Stimulated activated CD4-positive, alpha-beta T cell treated with anti-CD3 and anti-CD28 coated beads, Interleukin-12 subunit alpha, Interleukin-12 subunit beta, amount 100 ng/mL, for 48 hours (primary cell): ENCODE measurements around the gene ATOX1.
"Not testable (repeated sequence)": the region's sequence is repeated elsewhere in the genome, so short reads cannot be mapped to it uniquely, and the experiment has no call there.

Source experiments
- DNase-seq, 3 donors: peaks; one replicate each; pipeline ENCODE4 v3.0.0-alpha.2; 2020; ENCODE audit warnings: low read depth in 2 of 3, low spot score in 1 of 3

ATOX1 gene, protein sequence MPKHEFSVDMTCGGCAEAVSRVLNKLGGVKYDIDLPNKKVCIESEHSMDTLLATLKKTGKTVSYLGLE

DNA sequence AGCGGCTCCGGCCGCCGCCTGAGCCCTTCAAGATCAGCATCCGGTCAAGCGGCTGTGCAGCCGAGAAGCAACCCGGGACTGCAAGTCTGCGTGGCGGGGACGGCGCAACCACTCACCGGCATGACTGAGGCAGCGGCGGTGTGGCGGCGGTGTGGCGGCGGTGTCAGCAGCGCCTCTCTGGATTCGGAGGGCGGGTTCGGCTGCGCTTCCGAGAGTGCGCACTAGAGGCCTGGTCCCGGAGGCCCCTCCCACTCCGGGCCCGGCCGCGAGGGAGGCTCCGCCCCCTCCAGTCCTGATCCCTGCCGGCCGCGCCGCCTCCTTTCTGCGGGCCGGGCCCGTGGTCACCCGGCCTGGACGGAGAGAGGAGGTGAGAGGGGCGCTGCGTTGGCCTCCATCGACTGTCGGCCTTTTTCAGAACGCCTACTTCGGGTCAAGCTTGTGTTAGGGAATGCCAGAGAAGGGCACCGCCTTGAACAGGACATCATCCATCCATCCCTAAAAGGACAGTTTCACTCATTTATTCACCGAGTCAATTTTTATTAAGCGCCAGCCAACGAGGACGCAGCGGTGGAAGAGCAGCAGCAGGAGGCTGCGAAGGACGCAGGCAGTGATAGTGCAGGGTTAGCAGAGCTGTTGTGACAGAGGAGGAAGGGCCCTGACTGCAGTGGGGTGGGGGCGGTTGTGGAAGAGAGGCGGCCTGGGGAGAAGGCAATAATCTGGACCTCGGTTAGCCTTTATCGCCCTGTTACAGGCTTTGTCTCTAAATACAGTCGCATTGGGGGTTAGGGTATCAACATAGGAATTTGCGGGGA, at the start of gene ATOX1:
Gene ATOX1, minus strand, starts transcription at position 202 of the 812 bp plus-strand sequence. Its CDS starts 80 bp downstream, at position 122.
- peak; percentile 77 to 91 (median 83) for DNase-seq

DNA sequence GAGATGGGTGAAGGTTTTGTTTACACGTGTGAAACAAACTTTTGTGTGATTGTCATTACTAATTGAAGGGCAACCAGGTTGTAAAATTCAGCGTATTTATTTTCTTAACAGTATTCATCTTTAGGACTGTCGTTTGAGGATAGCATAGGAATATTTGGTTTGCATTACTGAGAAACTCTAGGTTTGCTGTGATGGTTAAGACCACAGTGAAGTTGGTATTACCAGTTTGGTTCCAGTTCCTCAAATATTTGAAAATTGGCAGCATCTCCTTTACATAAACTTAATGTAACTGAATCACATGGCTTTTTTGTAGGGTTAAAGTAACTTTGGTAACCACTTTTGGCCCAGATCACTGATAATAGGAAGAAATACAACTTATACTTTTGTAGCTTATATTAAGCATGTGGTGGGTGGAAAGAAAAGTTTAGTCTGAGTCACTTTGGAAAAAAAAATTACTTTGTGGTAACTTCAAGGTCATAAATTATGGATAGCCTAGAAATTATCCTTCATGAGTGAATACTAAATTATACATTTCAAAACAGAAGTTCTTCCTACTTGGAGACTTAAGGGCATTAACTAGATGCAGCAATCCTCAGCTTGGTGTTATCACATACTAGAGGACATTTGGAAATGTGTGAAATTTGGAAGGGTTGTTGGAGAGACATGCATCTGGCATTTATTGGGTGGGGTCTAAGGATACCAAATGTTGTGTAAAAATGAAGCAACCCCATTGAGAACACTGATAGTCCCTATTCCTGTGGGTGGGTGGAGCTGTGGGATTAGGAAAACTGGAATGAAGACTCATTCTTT, 47.2 kb upstream of the ATOX1 start:
- no peak for DNase-seq

DNA sequence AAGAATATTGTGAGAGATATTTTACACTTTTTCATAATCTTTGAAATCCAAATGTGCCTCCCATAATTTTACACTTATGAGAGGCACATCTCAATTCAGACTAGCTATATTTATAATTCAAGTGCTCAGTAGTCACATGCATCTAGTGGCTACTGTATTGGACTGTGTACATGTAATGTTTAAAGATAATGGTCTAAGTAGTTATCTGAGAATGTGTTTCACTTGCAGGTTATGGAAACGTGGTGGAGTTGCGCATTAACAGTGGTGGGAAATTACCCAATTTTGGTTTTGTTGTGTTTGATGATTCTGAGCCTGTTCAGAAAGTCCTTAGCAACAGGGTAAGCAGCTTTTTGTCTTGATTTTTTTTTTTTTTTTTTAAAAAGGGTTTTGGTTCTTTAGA, 42.1 kb upstream of the ATOX1 start:
- DNase-seq: no peak

DNA sequence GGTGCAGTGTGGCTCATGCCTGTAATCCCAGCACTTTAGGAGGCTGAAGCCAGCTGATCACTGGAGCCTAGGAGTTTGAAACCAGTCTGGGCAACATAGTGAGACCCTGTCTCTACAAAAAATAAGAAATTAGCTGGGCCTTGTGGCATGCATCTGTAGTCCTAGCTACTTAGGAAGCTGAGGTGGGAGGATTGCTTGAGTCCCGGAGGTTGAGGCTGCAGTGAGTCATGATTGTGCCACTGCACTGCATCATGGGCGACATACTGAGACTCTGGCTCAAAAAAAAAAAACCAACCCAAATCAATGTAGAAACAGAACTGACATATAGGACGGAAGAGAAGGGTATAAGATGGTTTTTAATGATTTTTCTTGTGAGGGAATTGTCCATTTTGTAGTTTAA, 41.0 kb upstream of the ATOX1 start:
- no peak for DNase-seq

DNA sequence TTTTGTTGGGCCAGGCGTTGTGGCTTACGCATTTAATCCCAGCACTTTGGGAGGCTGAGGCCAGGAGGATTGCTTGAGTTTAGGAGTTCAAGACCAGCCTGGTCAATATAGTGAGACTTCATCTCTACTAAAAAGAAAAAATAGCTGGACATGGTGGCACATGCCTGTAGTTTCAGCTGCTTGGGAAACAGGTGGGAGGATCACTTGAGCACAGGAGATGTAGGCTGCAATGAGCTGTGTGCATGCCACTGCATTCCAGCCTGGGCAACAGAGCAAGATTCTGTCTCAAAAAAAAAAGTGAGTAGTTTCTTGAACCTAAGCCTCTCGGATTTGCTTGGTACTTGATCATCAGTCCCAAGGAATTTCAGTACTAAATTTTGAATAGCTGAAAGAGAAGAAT, 40.2 kb upstream of the ATOX1 start:
- no peak for DNase-seq

DNA sequence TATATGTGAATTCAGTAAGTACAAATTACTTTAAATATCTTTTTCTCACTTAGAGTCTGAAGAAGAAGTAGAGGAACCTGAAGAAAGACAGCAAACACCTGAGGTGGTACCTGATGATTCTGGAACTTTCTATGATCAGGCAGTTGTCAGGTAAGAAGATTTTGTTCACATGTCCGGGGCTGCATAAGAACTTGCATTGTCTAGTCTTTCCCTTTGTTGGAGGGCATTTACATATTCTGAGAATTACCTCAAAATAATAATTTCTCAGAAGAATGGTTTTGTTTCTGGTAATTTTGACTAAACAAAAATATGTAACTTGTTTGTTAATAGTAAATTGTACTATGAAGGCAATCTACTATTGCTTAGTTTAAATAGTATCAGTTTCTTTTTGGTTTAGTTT, 37.0 kb upstream of the ATOX1 start:
- DNase-seq: no peak

DNA sequence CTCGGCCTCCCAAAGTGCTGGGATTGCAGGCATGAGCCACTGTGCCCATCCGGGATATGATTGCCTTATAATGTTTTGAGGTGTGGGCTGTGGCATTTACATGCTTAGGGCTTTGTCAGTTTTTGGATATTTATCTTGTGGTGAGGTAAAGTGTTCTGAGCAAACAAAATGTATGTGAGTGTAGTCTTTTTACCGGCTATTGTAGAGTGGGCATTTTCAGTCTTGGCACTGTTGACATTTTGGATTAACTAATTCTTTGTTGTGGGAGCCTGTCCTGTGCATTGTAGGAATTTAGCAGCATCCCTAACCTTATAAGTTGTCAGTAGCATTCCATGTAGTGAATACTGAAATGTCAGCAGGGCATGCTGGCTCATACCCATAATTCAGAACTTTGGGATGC, 34.9 kb upstream of the ATOX1 start:
- DNase-seq: no peak

DNA sequence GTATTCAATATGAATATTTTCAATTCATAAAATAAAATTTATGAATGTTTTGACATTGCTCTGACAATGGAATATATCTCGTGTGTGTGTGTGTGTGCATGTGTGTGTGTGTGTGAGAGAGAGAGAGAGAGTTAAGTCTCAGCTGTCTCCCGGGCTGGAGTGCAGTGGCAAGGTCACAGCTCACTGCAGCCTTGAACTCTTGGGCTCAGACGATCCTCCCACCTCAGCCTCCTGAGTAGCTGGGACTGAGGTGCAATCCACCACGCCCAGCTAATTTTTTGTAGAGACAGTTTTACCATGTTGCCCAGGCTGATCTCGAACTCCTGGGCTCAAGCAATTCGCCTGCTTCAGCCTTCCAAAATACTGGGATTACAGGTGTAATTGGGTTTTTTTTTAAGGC, 29.4 kb upstream of the ATOX1 start:
- no peak for DNase-seq

DNA sequence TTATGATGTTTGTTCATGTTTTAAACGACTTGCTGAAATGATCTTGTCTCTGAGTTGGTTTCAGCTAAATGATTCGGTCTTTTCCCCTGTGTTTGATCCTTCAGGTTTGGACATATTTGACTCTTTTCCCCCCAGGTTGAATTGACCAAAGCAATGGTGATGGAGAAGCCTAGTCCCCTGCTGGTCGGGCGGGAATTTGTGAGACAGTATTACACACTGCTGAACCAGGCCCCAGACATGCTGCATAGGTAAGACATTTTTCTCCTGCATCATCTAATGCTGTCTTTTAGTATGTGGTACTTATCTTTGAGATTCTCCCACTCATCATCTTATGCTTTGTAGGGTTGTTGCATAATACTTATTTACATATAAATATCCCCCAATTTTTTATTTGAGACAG, 28.0 kb upstream of the ATOX1 start:
- DNase-seq: no peak

DNA sequence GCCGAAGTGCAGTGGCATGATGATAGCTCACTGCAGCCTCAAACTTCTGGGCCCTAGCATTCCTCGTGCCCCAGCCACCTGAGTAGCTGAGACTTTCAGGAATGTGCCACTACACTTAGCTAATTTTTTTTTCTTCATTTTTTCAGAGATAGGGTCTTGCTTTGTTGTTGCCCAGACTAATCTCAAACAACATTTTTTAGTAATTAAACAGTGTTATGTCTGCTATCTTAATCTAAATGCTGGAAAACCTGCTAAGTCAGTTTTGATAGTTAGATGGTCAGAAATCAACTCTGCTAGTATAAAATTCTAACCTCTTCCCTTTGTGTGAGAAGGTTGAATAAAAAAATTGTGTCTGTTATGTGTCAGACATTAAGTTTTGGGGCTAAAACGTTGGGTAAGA, 25.7 kb upstream of the ATOX1 start:
- no peak for DNase-seq

DNA sequence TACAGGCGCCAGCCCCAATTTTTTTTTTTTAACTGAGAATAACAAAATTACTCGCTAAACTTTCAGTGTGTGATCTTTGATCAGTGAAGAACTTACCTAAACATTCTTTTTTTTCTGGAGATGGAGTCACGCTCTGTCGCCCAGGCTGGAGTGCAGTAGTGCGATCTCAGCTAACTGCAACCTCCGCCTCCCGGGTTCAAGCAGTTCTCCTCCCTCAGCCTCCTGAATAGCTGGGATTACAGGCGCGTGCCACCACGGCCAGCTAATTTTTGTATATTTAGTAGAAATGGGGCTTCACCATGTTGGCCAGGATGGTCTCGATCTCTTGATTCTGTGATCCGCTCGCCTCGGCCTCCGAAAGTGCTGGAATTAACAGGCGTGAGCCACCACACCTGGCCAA, 25.2 kb upstream of the ATOX1 start:
- DNase-seq: not testable (repeated sequence)

DNA sequence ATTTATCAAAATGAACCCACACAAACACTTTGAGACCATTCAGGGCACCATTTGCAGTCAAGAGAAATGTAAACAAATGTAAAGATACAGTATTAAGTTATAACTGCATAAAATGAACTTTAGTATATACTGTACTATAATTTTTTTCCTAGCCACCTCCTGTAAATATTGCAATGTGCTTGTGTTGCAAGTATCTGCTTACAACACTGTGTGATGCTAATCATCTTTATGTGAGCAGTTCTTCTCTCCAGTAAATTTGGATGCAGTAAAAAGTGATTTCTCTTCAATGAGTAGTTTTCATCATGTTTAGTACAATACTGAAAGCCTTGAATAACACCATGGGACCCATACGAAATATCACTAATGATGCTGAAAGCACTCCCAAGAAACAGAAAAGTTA, 22.8 kb upstream of the ATOX1 start:
- no peak for DNase-seq

DNA sequence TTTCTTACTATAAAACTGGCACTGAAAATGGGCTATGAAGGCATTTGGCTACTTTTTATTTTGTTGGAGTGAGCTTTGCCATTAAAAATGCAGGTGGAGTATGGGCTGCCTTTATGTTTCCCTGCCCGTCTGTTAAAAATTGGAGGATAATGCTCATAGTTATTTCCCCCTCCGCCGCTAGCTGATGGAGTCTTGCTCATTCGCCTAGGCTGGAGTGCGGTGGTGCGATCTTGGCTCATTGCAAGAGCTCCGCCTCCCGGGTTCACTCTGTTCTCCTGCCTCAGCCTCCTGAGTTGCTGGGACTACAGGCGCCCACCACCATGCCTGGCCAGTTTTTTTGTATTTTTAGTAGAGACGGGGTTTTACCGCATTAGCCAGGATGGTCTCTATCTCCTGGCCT, 21.9 kb upstream of the ATOX1 start:
- no peak for DNase-seq

DNA sequence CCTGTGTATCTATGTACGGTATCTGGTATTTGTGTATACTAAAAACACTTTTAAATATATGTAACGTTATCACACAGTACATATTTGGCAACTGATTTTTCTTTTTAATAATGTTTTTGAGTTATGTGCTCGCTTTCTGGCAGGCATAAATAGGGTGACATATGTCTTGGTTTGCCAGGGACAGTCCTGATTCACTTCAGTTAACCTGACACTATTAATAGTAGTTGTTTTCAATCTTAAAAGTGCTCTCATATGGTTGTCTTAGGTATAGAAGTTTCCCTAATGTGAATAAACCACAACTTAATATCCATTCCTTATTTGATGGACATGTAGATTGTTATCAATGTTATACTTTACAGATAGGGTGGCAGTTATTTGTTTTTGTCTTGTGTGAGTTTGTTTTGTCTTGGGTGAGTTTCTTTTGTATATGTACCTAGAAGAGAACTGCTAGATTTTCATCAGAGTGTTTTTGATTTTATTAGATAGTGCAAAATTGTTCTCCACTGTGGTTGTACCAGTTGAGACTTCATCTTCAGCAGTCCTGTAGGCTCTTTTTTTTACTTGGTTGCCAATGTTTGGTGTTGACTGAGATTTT, 21.2 kb upstream of the ATOX1 start:
- DNase-seq: no peak

DNA sequence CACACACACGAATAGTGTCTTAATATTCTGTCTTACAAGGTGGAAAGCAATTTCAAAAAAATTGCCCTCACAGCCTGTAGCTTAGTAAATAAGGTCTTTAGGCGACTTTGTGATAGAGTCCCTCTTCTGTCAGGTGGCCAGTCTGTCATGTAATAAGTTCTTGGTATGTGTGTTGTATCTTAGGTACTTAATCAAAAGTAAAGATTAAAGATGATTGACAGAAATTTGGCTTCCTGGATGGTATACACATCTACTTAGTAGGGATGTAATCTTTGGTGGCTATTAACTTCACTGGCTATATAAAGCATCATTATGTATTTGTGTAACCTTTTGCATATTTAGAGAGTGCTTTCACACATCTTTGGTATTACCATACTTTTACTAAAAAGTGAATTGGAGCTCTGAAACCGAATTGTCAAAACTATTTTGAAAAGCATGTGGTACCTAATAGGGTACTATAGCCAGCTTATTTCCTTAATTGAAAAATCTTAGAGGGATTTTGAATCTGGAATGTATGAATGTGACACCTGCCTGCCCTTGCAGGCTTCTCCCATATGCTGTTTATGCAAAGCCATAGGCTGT, 16.7 kb upstream of the ATOX1 start:
- DNase-seq: no peak

DNA sequence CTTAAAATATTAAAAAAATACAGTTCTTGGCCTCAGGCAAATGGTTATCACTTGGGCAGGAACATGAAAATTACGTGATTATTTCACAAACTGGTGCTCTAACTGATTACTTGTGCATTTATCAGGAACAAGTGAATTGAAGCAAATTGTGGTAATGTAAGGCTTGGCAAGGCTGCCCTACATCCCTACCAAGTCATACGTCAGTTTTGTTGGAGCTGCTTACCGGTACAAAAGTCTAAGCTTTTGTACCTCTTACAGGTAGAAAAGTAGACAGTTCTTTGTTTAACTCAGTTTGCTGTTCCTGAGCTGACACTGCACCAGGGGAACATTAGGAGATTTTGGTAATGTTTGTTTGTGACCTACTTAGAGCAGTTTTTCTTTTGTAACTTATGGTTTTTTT, 15.5 kb upstream of the ATOX1 start:
- DNase-seq: no peak

DNA sequence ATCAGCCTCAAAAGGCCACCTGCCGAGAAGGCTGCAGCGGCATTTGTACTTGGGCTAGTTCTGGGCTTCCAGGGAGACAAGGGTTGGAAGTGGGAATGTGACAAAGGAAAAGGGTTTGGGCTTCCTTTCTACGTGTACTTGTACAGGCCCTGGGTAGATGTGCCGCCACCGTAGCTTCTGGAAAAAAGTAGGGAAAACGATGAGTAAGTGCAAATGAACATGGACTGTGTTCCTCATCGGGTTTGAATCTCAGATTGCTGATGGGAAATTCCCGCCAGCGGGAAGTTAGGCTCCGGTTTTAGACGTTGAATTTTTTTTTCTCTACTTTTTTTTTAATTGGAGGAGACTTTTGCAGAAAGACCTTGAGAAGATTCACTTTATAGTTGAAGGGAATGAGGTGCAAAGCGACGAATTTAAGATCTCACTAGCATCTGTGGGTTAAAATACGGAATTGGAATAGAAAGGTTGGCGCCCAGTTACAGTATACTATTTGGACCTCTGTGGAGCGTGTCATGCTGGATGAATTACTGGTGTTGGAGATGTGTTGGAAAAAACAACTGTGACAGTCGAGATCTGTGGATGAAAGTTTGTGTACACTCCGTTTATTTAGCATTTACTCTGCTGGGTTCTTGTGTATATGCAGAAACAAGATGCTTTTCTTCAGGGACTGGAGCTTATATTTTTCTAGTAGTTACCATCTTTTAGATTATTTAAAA, 14.6 kb upstream of the ATOX1 start:
- no peak for DNase-seq

DNA sequence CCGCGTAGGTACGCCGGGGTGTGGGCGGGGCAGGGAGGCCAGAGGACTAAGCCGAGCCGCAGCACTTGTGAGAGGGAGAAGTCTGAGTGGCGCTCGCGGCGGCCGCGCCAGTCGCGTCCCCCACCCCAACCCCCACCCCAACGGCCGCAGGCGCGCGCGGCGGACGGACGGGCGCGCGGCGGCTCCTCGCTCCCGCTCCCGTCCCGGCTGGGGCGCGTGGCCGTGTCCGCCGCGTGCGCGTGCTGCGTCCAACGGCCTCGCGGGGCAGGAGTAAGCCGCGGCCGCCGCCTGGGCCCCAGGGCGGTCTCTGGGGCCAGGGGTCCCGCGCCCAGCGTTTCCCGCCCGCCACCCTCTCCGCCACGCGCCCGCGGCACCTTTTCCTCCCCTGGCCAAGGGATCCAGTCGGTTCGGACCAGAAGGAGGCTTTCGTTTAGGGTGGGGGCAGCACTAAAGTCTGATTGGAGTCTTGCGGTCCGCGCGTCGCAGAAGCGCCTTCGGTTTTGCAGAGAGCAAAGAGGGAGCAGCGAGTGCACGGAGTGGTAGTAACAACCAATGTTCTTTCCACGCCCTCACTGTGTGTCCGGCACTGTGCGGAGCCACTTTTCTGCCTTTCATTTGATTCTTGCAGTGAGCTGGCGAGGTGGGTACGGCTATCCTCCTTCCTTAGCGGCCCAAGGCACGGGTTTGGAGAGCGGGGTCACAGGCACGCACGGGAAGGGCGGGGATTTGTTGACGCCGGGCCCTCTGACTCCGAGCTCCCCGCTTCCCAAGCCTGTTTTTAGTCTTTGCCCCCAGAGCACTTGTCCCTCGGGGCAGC, 13.8 kb upstream of the ATOX1 start:
- DNase-seq: peak in 1 of 3 donors; percentile 19

DNA sequence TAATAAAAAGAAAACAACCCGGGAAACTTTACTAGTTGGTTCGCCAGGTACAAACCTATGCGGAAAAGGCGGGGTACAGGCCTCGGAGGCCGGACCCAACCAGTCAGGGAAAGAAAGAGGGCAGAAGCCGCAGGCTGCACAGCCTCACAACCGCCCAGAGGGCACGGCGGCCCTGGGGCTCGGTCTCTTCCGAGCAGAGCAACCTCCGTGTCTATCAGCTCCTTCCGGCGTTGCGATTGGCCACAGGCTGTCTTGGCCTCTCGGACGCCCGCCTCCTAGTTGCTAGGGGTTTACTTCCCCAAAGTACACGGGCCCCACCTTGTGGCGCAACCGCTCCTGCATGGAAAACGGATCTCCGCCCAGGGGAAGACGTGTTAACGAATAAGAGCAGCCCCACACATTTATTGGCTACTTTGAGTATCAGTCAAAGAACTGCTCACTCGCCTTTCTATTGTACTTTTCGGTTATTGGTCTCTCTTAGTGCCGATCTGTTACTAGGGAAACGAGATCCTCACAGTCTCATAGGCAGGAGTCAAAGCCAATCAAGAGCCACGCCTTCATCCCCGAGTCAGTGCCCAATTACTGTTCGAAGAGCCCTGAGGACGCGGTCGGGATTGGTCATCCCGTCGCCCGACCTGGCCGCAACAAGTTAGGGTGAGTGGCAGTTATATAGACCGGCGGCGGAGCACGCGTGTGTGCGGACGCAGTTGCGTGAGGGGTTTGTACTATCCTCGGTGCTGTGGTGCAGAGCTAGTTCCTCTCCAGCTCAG, 13.0 kb upstream of the ATOX1 start, which contains the start of gene G3BP1:
Gene G3BP1, plus strand, starts transcription at position 696 of the 770 bp plus-strand sequence. CDS start 14,667 bp downstream, outside the sequence.
- peak; percentile 98 to 99 (median 99) for DNase-seq
